Eye (tissue), 1 donor: ENCODE results near the gene RPL29.

Experiments
- DNase-seq: peaks from one replicate; pipeline ENCODE4 v3.0.0-alpha.2; 2015

RPL29 gene

GRCh38 chr3:51944451-51945021 lies 51.2 kb downstream of the RPL29 start:
- DNase-seq, result no peak
